ENCODE results near the gene FAM83B. TPM values are rescaled to one million over a fixed set of nuclear protein-coding genes. Genes with fewer than 3 reads are reported as not detected.

FAM83B gene
- total RNA-seq, 1 experiment from 2014 or later = 3.9 TPM

DNA sequence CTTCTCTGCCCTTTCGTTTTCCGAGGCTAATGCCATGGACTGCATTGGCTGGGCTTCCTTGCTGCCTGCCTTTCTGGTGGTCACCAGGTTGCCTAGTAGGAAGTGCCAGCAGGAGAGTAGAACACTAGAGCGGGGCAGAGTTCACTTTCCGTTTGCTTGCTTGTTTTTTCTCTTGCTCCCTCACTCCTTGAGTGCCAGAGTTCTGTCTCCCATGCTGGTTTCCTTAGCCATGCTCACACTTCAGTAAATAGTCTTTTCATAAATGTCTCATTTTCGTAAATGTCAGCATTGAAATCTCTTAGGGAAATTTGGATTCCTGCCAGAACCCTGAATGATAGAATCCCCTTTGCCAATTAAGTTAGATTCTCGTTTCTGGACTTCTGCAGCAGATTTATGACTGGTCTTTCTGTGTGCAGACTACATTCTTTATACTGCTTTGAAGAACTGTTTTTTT lies 63.9 kb downstream of the FAM83B start:
- Mint-ChIP-seq H3K4me3 (no peak overlapping the region), H3K4me1 (peaks cover 11% of the 10 kb centered on the region), H3K27ac (no peak overlapping the region), H3K36me3 (no peaks in the 10 kb centered on the region), H3K27me3 (ENCODE audit: low read depth) (no peaks in the 10 kb centered on the region), H3K9me3 (no peaks in the 10 kb centered on the region)
- TF ChIP-seq, protein P1, sequence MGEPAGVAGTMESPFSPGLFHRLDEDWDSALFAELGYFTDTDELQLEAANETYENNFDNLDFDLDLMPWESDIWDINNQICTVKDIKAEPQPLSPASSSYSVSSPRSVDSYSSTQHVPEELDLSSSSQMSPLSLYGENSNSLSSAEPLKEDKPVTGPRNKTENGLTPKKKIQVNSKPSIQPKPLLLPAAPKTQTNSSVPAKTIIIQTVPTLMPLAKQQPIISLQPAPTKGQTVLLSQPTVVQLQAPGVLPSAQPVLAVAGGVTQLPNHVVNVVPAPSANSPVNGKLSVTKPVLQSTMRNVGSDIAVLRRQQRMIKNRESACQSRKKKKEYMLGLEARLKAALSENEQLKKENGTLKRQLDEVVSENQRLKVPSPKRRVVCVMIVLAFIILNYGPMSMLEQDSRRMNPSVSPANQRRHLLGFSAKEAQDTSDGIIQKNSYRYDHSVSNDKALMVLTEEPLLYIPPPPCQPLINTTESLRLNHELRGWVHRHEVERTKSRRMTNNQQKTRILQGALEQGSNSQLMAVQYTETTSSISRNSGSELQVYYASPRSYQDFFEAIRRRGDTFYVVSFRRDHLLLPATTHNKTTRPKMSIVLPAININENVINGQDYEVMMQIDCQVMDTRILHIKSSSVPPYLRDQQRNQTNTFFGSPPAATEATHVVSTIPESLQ (CRISPR knock-in tag; IDR thresholded peaks at IDR 0.05) = no peak
- no peak for TF ChIP-seq CREB1 (CRISPR knock-in tag; IDR thresholded peaks at IDR 0.05)
- TF ChIP-seq, protein P2, sequence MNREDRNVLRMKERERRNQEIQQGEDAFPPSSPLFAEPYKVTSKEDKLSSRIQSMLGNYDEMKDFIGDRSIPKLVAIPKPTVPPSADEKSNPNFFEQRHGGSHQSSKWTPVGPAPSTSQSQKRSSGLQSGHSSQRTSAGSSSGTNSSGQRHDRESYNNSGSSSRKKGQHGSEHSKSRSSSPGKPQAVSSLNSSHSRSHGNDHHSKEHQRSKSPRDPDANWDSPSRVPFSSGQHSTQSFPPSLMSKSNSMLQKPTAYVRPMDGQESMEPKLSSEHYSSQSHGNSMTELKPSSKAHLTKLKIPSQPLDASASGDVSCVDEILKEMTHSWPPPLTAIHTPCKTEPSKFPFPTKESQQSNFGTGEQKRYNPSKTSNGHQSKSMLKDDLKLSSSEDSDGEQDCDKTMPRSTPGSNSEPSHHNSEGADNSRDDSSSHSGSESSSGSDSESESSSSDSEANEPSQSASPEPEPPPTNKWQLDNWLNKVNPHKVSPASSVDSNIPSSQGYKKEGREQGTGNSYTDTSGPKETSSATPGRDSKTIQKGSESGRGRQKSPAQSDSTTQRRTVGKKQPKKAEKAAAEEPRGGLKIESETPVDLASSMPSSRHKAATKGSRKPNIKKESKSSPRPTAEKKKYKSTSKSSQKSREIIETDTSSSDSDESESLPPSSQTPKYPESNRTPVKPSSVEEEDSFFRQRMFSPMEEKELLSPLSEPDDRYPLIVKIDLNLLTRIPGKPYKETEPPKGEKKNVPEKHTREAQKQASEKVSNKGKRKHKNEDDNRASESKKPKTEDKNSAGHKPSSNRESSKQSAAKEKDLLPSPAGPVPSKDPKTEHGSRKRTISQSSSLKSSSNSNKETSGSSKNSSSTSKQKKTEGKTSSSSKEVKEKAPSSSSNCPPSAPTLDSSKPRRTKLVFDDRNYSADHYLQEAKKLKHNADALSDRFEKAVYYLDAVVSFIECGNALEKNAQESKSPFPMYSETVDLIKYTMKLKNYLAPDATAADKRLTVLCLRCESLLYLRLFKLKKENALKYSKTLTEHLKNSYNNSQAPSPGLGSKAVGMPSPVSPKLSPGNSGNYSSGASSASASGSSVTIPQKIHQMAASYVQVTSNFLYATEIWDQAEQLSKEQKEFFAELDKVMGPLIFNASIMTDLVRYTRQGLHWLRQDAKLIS (CRISPR knock-in tag; IDR thresholded peaks at IDR 0.05; ENCODE audit: borderline replicate concordance) = no peak
- no peak for TF ChIP-seq ATF1 (CRISPR knock-in tag; IDR thresholded peaks at IDR 0.05)
- TF ChIP-seq, protein P3, sequence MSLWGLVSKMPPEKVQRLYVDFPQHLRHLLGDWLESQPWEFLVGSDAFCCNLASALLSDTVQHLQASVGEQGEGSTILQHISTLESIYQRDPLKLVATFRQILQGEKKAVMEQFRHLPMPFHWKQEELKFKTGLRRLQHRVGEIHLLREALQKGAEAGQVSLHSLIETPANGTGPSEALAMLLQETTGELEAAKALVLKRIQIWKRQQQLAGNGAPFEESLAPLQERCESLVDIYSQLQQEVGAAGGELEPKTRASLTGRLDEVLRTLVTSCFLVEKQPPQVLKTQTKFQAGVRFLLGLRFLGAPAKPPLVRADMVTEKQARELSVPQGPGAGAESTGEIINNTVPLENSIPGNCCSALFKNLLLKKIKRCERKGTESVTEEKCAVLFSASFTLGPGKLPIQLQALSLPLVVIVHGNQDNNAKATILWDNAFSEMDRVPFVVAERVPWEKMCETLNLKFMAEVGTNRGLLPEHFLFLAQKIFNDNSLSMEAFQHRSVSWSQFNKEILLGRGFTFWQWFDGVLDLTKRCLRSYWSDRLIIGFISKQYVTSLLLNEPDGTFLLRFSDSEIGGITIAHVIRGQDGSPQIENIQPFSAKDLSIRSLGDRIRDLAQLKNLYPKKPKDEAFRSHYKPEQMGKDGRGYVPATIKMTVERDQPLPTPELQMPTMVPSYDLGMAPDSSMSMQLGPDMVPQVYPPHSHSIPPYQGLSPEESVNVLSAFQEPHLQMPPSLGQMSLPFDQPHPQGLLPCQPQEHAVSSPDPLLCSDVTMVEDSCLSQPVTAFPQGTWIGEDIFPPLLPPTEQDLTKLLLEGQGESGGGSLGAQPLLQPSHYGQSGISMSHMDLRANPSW (CRISPR knock-in tag; conservative IDR thresholded peaks at IDR 0.05; ENCODE audit: low read depth) = no peak
- no peak for TF ChIP-seq SMAD3 (CRISPR knock-in tag; IDR thresholded peaks at IDR 0.05; ENCODE audit: borderline replicate concordance)
- TF ChIP-seq, protein P4, sequence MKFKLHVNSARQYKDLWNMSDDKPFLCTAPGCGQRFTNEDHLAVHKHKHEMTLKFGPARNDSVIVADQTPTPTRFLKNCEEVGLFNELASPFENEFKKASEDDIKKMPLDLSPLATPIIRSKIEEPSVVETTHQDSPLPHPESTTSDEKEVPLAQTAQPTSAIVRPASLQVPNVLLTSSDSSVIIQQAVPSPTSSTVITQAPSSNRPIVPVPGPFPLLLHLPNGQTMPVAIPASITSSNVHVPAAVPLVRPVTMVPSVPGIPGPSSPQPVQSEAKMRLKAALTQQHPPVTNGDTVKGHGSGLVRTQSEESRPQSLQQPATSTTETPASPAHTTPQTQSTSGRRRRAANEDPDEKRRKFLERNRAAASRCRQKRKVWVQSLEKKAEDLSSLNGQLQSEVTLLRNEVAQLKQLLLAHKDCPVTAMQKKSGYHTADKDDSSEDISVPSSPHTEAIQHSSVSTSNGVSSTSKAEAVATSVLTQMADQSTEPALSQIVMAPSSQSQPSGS (CRISPR knock-in tag; IDR thresholded peaks at IDR 0.05; ENCODE audit: borderline replicate concordance, low read depth) = no peak
- TF ChIP-seq, protein P5, sequence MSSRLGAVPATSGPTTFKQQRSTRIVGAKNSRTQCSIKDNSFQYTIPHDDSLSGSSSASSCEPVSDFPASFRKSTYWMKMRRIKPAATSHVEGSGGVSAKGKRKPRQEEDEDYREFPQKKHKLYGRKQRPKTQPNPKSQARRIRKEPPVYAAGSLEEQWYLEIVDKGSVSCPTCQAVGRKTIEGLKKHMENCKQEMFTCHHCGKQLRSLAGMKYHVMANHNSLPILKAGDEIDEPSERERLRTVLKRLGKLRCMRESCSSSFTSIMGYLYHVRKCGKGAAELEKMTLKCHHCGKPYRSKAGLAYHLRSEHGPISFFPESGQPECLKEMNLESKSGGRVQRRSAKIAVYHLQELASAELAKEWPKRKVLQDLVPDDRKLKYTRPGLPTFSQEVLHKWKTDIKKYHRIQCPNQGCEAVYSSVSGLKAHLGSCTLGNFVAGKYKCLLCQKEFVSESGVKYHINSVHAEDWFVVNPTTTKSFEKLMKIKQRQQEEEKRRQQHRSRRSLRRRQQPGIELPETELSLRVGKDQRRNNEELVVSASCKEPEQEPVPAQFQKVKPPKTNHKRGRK (CRISPR knock-in tag; IDR thresholded peaks at IDR 0.05; ENCODE audit: borderline replicate concordance) = no peak
- TF ChIP-seq, protein P6, sequence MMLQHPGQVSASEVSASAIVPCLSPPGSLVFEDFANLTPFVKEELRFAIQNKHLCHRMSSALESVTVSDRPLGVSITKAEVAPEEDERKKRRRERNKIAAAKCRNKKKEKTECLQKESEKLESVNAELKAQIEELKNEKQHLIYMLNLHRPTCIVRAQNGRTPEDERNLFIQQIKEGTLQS (CRISPR knock-in tag; conservative IDR thresholded peaks at IDR 0.05) = no peak
- no peak for TF ChIP-seq HMGA2 (CRISPR knock-in tag; IDR thresholded peaks at IDR 0.05)
- CTCF ChIA-PET = no interaction called here
- DNase-seq (ENCODE audit: low spot score) (no peak), ATAC-seq (no peak)
- POLR2A ChIA-PET = no interaction called here

DNA sequence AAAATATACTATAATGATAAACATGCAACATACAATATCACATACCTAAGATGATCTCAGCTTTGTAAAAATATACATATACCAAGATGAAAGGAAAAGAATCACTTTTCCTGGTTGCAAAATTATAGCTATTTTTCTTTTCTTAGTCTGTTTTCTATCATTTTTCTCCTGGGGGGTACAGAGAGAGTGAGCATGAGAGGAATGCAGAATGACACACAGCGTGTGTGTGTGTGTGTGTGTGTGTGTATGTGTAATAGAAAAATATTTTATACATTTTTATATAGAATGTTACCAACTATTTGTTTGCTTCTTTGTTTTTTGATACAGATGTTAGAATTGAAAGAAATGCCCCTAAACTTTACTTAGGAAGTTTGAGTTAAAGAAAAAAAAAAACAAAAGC lies 64.3 kb downstream of the FAM83B start:
- Mint-ChIP-seq H3K27ac (no peak overlapping the region), H3K27me3 (ENCODE audit: low read depth) (no peaks in the 10 kb centered on the region), H3K9me3 (no peaks in the 10 kb centered on the region), H3K36me3 (no peaks in the 10 kb centered on the region), H3K4me1 (peaks cover 11% of the 10 kb centered on the region), H3K4me3 (no peak overlapping the region)
- POLR2A ChIA-PET = no interaction called here
- no peak for ATAC-seq
- DNase-seq (ENCODE audit: low spot score) = no peak
- CTCF ChIA-PET = no interaction called here
- no peak for TF ChIP-seq ZNF396 (CRISPR knock-in tag; IDR thresholded peaks at IDR 0.05; ENCODE audit: borderline replicate concordance)
- no peak for TF ChIP-seq TCF7 (CRISPR knock-in tag; IDR thresholded peaks at IDR 0.05; ENCODE audit: low read depth)
- TF ChIP-seq ZNF317 (CRISPR knock-in tag; IDR thresholded peaks at IDR 0.05; ENCODE audit: borderline replicate concordance, low read depth) = no peak
- no peak for TF ChIP-seq FOXK1 (CRISPR knock-in tag; IDR thresholded peaks at IDR 0.05)
- TF ChIP-seq SMAD3 (CRISPR knock-in tag; IDR thresholded peaks at IDR 0.05; ENCODE audit: borderline replicate concordance) = no peak
- no peak for TF ChIP-seq ESRRA (CRISPR knock-in tag; IDR thresholded peaks at IDR 0.05; ENCODE audit: borderline replicate concordance)
- TF ChIP-seq SP1 (CRISPR knock-in tag; conservative IDR thresholded peaks at IDR 0.05) = no peak
- TF ChIP-seq, protein P7, sequence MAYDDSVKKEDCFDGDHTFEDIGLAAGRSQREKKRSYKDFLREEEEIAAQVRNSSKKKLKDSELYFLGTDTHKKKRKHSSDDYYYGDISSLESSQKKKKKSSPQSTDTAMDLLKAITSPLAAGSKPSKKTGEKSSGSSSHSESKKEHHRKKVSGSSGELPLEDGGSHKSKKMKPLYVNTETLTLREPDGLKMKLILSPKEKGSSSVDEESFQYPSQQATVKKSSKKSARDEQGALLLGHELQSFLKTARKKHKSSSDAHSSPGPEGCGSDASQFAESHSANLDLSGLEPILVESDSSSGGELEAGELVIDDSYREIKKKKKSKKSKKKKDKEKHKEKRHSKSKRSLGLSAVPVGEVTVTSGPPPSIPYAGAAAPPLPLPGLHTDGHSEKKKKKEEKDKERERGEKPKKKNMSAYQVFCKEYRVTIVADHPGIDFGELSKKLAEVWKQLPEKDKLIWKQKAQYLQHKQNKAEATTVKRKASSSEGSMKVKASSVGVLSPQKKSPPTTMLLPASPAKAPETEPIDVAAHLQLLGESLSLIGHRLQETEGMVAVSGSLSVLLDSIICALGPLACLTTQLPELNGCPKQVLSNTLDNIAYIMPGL (CRISPR knock-in tag; IDR thresholded peaks at IDR 0.05) = no peak
- TF ChIP-seq ZNF219 (CRISPR knock-in tag; IDR thresholded peaks at IDR 0.05; ENCODE audit: borderline replicate concordance) = no peak
- TF ChIP-seq PRRX2 (CRISPR knock-in tag; IDR thresholded peaks at IDR 0.05) = no peak
- TF ChIP-seq CBFB (CRISPR knock-in tag; IDR thresholded peaks at IDR 0.05; ENCODE audit: low read depth) = no peak
